Measurements from ENCODE around the gene FHIT.

DNA sequence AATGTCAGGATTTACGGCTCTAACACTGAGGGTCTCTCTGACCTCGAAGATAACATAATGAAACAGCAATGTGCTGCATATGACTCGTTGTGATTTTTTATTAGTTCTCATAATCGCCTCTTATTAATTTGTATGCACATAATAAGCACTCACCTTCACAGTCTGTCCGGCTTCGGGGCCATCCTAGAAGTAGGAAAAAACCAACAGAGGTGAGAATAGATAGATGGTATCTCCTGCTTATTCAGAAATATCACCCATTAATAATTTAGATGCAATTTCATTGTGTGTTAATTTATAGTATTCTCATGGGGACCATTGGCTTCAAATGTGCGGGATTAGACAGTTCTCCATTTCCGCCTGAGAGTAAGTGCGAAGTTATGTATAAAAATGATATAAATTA lies 1240.0 kb downstream of the FHIT start:
- TF ChIP-seq, protein P1, sequence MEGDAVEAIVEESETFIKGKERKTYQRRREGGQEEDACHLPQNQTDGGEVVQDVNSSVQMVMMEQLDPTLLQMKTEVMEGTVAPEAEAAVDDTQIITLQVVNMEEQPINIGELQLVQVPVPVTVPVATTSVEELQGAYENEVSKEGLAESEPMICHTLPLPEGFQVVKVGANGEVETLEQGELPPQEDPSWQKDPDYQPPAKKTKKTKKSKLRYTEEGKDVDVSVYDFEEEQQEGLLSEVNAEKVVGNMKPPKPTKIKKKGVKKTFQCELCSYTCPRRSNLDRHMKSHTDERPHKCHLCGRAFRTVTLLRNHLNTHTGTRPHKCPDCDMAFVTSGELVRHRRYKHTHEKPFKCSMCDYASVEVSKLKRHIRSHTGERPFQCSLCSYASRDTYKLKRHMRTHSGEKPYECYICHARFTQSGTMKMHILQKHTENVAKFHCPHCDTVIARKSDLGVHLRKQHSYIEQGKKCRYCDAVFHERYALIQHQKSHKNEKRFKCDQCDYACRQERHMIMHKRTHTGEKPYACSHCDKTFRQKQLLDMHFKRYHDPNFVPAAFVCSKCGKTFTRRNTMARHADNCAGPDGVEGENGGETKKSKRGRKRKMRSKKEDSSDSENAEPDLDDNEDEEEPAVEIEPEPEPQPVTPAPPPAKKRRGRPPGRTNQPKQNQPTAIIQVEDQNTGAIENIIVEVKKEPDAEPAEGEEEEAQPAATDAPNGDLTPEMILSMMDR (IDR thresholded peaks at IDR 0.05), result no peak
- no peak for TF ChIP-seq POLR2A (IDR thresholded peaks at IDR 0.05)
